Ovary (tissue), 3 donors: ENCODE results near the gene ENG.

ENCODE experiments used
- EP300 ChIP-seq: sonication (generic); formaldehyde crosslinking; IDR thresholded peaks from one replicate; pipeline ENCODE4 v1.6.1; 2017; ENCODE audit warnings: antibody characterized with exemption
- POLR2A ChIP-seq: fragments of 450-650 bp; IDR thresholded peaks from one replicate; pipeline ENCODE4 v1.6.1; 2017; ENCODE audit warnings: antibody characterized with exemption, mild to moderate bottlenecking, moderate library complexity
- TF ChIP-seq, protein P1 (sequence below), 3 donors: fragments of 450-650 bp in 2 of 3; fragments of 200-600 bp in 1 of 3; IDR thresholded peaks; one replicate each; pipeline versions ENCODE4 v1.5.1 to v1.8.0; 2016 to 2022; ENCODE audit warnings: antibody characterized with exemption in 3 of 3, mild to moderate bottlenecking in 1 of 3
- donor health status: DM: no; HTN: no; CAD: no.

DNA sequence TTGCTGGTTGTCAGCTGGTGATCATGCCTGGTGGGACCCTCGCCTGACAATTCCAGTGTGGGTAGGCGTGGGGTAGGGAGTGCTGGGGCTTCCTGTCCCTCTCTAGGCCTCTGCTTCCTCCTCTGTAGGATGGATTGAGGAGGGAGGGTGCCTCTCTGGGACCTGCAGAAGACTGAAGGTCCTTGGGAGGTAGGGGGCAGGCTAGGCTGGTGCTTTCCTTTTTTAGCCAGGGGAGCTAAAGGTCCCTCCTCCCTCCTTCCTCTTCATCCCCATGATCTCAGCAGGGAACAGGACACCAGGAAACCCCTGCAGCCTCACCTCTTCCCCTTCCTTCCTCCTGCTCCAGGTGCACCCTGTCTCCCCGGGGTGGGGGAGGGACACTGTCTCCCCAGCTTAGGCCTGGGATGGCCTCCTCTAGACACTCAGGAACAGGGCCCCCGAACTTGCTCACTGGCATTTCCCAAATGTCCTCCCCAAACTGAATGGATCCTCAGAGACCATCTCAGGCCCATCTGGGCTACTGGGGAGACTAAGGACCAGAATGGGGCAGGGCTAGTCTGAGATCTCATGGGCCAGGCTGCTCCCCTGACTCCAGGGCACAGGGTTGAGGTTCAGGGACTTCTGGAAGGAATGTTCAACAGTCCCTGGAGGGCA, 84.4 kb downstream of the ENG start:
- TF ChIP-seq, protein P1, sequence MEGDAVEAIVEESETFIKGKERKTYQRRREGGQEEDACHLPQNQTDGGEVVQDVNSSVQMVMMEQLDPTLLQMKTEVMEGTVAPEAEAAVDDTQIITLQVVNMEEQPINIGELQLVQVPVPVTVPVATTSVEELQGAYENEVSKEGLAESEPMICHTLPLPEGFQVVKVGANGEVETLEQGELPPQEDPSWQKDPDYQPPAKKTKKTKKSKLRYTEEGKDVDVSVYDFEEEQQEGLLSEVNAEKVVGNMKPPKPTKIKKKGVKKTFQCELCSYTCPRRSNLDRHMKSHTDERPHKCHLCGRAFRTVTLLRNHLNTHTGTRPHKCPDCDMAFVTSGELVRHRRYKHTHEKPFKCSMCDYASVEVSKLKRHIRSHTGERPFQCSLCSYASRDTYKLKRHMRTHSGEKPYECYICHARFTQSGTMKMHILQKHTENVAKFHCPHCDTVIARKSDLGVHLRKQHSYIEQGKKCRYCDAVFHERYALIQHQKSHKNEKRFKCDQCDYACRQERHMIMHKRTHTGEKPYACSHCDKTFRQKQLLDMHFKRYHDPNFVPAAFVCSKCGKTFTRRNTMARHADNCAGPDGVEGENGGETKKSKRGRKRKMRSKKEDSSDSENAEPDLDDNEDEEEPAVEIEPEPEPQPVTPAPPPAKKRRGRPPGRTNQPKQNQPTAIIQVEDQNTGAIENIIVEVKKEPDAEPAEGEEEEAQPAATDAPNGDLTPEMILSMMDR (IDR thresholded peaks at IDR 0.05): no peak
- TF ChIP-seq POLR2A (no peak), EP300 (no peak)
